HG03103 (cell line): ENCODE results near the gene MORC4.

Experiments used
- ATAC-seq: cut with Tn5 transposase; IDR thresholded peaks from one replicate; pipeline ENCODE4 v1.9.1; 2021; ENCODE audit warnings: low read depth; ENCODE audit not compliant: unreplicated experiment

The MORC4 gene

GRCh38 chrX:106954041-106954440 lies 46.0 kb downstream of the MORC4 start:
- no peak for ATAC-seq

- ATAC-seq = no peak
Observed at GRCh38 chrX:106952988-106953387, 47.0 kb downstream of the MORC4 start.

GRCh38 chrX:106952538-106952937 lies 47.5 kb downstream of the MORC4 start:
- ATAC-seq = no peak

GRCh38 chrX:106952089-106952488 lies 47.9 kb downstream of the MORC4 start:
- no peak for ATAC-seq

- no peak for ATAC-seq
Observed at GRCh38 chrX:106951230-106951629, 48.8 kb downstream of the MORC4 start.

GRCh38 chrX:106950381-106950780 lies 49.6 kb downstream of the MORC4 start:
- no peak for ATAC-seq

- no peak for ATAC-seq
Observed at GRCh38 chrX:106949366-106949765, 50.6 kb downstream of the MORC4 start.

GRCh38 chrX:106948641-106949040 lies 51.4 kb downstream of the MORC4 start:
- no peak for ATAC-seq

GRCh38 chrX:106946464-106946863 lies 53.5 kb downstream of the MORC4 start:
- ATAC-seq = no peak

- ATAC-seq = no peak
Observed at GRCh38 chrX:106940068-106940467, 59.9 kb downstream of the MORC4 start.

GRCh38 chrX:106939566-106939965 lies 60.4 kb downstream of the MORC4 start:
- no peak for ATAC-seq

GRCh38 chrX:106936246-106936645 lies 63.8 kb downstream of the MORC4 start:
- ATAC-seq = no peak

- ATAC-seq = no peak
Observed at GRCh38 chrX:106935175-106935574, 64.8 kb downstream of the MORC4 start.

GRCh38 chrX:106933538-106933961 lies 66.5 kb downstream of the MORC4 start:
- ATAC-seq = no peak

GRCh38 chrX:106932960-106933537 lies 67.0 kb downstream of the MORC4 start:
- ATAC-seq = no peak

- ATAC-seq = no peak
Observed at GRCh38 chrX:106932492-106932923, 67.5 kb downstream of the MORC4 start.

GRCh38 chrX:106931831-106932491 lies 68.1 kb downstream of the MORC4 start:
- no peak for ATAC-seq

- ATAC-seq = no peak
Observed at GRCh38 chrX:106928227-106928626, 71.8 kb downstream of the MORC4 start.

- no peak for ATAC-seq
Observed at GRCh38 chrX:106927700-106928099, 72.3 kb downstream of the MORC4 start.

GRCh38 chrX:106927023-106927422 lies 73.0 kb downstream of the MORC4 start:
- no peak for ATAC-seq

GRCh38 chrX:106921637-106922036 lies 78.4 kb downstream of the MORC4 start:
- ATAC-seq = no peak

- ATAC-seq = no peak
Observed at GRCh38 chrX:106919932-106920452, 80.0 kb downstream of the MORC4 start, which contains the start of gene CLDN2. CLDN2 (plus strand) TSS chrX:106920402; CDS start chrX:106928229, 7,827 bp downstream.
